HepG2 (cell line): ENCODE results near the gene NEK6.

Experiments used
- JUN ChIP-seq: sonication (generic); formaldehyde crosslinking; IDR thresholded peaks from 2 replicates; pipeline ENCODE4 v1.4.0; 2020; ENCODE audit warnings: mild to moderate bottlenecking, missing genetic modification reagents
- NFYC ChIP-seq: IDR thresholded peaks from 2 replicates; pipeline ENCODE4 v1.6.1; 2016; ENCODE audit warnings: missing genetic modification reagents, missing compliant biosample characterization
- NKX3-1 ChIP-seq: sonication (generic); formaldehyde crosslinking; IDR thresholded peaks from 2 replicates; pipeline ENCODE4 v1.5.0; 2020; ENCODE audit warnings: missing genetic modification reagents
- POLR2A ChIP-seq, 2 experiments: IDR thresholded peaks; 2 replicates each; pipeline ENCODE4 v1.6.1; 2011; ENCODE audit warnings: low read depth in 2 of 2, low read length in 2 of 2, mild to moderate bottlenecking in 1 of 2, moderate library complexity in 1 of 2; ENCODE audit not compliant: insufficient read depth in 1 of 2
- YEATS4 ChIP-seq: sonication (generic); formaldehyde crosslinking; IDR thresholded peaks from 2 replicates; pipeline ENCODE4 v1.4.0; 2020; ENCODE audit warnings: missing genetic modification reagents, borderline replicate concordance
- ZNF143 ChIP-seq: sonication (generic); formaldehyde crosslinking; IDR thresholded peaks from 2 replicates; pipeline ENCODE4 v1.4.0; 2020; ENCODE audit warnings: missing genetic modification reagents
- ZNF24 ChIP-seq: fragments of 450-650 bp; IDR thresholded peaks from 2 replicates; pipeline ENCODE4 v1.6.1; 2017; ENCODE audit warnings: antibody characterized with exemption, mild to moderate bottlenecking
- ZNF274 ChIP-seq: sonication (generic); formaldehyde crosslinking; IDR thresholded peaks from 2 replicates; pipeline ENCODE4 v1.5.1; 2020; ENCODE audit warnings: mild to moderate bottlenecking, missing genetic modification reagents
- ZZZ3 ChIP-seq: sonication (generic); formaldehyde crosslinking; IDR thresholded peaks from 2 replicates; pipeline ENCODE4 v1.4.0; 2020; ENCODE audit warnings: missing genetic modification reagents, mild to moderate bottlenecking, borderline replicate concordance
- TF ChIP-seq, protein P1 (sequence below): sonication (generic); formaldehyde crosslinking; IDR thresholded peaks from 2 replicates; pipeline ENCODE4 v1.4.0; 2020; ENCODE audit warnings: mild to moderate bottlenecking, missing genetic modification reagents

DNA sequence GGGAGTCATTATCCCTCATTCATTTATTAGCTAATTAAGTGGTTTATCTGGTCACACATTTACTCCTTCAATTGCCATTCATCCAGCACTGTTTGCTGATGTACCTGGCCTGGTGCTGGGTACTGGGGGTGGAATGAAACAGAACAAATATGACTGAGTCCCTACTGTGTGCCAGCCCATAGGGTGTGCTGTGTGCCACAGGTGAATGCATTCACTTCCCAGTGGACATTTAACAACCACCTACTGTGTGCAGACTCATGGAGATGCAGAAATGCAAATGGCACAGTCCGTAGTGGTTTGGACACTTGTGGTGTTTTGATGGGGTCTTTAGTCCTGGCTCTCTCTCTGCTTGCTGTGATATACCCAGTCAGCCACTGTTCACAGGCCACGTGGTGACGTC lies 10.5 kb downstream of the NEK6 start:
- no peak for TF ChIP-seq YEATS4 (CRISPR knock-in tag)
- no peak for TF ChIP-seq ZNF143 (CRISPR knock-in tag)
- no peak for TF ChIP-seq ZZZ3 (CRISPR knock-in tag)
- TF ChIP-seq, protein P1, sequence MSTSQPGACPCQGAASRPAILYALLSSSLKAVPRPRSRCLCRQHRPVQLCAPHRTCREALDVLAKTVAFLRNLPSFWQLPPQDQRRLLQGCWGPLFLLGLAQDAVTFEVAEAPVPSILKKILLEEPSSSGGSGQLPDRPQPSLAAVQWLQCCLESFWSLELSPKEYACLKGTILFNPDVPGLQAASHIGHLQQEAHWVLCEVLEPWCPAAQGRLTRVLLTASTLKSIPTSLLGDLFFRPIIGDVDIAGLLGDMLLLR = no peak
- no peak for TF ChIP-seq JUN
- TF ChIP-seq ZNF274 (CRISPR knock-in tag) = no peak
- TF ChIP-seq NFYC = no peak
- no peak for TF ChIP-seq NKX3-1
- TF ChIP-seq POLR2A (IDR thresholded peaks at IDR 0.05; ENCODE audit: insufficient read depth in 1 of 2, low read depth in 2 of 2, low read length in 2 of 2) = no peak
- TF ChIP-seq ZNF24 = no peak
